Immature natural killer cell (primary cell): Measurements from ENCODE around the gene SMIM7. TPM values are rescaled to one million over a fixed set of nuclear protein-coding genes. Genes with fewer than 3 reads are reported as not detected.

Source experiments
- polyA plus RNA-seq, 3 donors: library from polyadenylated mRNA; unstranded; fragments of 300-500 nt; fragmentation: Illumina TruSeq; gene quantifications; one replicate each; pipeline ENCODE4 v1.2.3, GENCODE V29; 2021

The SMIM7 gene
- polyA plus RNA-seq, 3 donors from 2014 or later = 66.3 to 82.2 (median 67.7) TPM

Other genes with a start within 250 kb of the SMIM7 start
- 10 to 100 TPM; 14.5 to 28.8 (median 16.4) TPM for gene EPS15L1, start 188.2 kb downstream of the SMIM7 start, polyA plus RNA-seq
- gene CALR3, start 164.0 kb downstream of the SMIM7 start, polyA plus RNA-seq = under 1 TPM in 1 of 3 donors, not detected in 2; 0.25 TPM
- 1 to 10 TPM in 1 of 3 donors, under 1 TPM in 1, not detected in 1; 0.80 to 1.2 TPM for gene C19orf44, start 163.8 kb downstream of the SMIM7 start, polyA plus RNA-seq
- 10 to 100 TPM in 1 of 3 donors, 1 to 10 TPM in 2; 1.6 to 19.9 (median 3.4) TPM for gene CHERP, start 117.7 kb downstream of the SMIM7 start, polyA plus RNA-seq
- 10 to 100 TPM; 14.9 to 21.8 (median 20.1) TPM for gene SLC35E1, start 87.7 kb downstream of the SMIM7 start, polyA plus RNA-seq
- 1 to 10 TPM; 1.2 to 5.3 (median 2.0) TPM for gene MED26, start 31.9 kb downstream of the SMIM7 start, polyA plus RNA-seq
- 1 to 10 TPM in 2 of 3 donors, under 1 TPM in 1; 0.78 to 3.2 (median 1.5) TPM for gene TMEM38A, start 995 bp upstream of the SMIM7 start, polyA plus RNA-seq
- gene NWD1, start 59.7 kb upstream of the SMIM7 start, polyA plus RNA-seq = not detected
- gene SIN3B, start 169.3 kb upstream of the SMIM7 start, polyA plus RNA-seq = 1 to 10 TPM; 1.8 to 7.9 (median 2.3) TPM
- gene F2RL3, start 228.9 kb upstream of the SMIM7 start, polyA plus RNA-seq = under 1 TPM in 2 of 3 donors, not detected in 1; 0.48 TPM